ENCODE data around the gene DFFB. TPM values are rescaled to one million over a fixed set of nuclear protein-coding genes. Genes with fewer than 3 reads are reported as not detected.
"Not testable (repeated sequence)": the region's sequence is repeated elsewhere in the genome, so short reads cannot be mapped to it uniquely, and the experiment has no call there.

Gene DFFB
- total RNA-seq = 10 to 100 TPM; 11.1 to 13.4 (median 13.0) TPM

GRCh38 chr1:3856923-3857790 lies at the start of gene DFFB, which contains the start of gene CEP104:
DFFB (plus strand) TSS chr1:3857476; CDS start chr1:3857604, 128 bp downstream.
CEP104 (minus strand) TSS chr1:3857211; CDS start chr1:3852407, 4,804 bp downstream.
- H3K27me3 Mint-ChIP-seq (ENCODE audit: low read depth) = no peaks in the 10 kb centered on the region
- H3K4me1 Mint-ChIP-seq (ENCODE audit: low read depth) = peaks cover 31% of the 10 kb centered on the region
- H3K36me3 Mint-ChIP-seq (ENCODE audit: insufficient read depth) = no peaks in the 10 kb centered on the region
- ATAC-seq = peak; percentile 97
- peak within 1 kb of the TSS; percentile 96 for H3K4me3 Mint-ChIP-seq
- no peaks in the 10 kb centered on the region for H3K9me3 Mint-ChIP-seq
- peak; percentile 95 for DNase-seq

- H3K27me3 Mint-ChIP-seq (ENCODE audit: low read depth) = peaks cover 22% of the 10 kb centered on the region
- no peaks in the 10 kb centered on the region for H3K36me3 Mint-ChIP-seq (ENCODE audit: insufficient read depth)
- H3K4me1 Mint-ChIP-seq (ENCODE audit: low read depth) = no peaks in the 10 kb centered on the region
- no peaks in the 10 kb centered on the region for H3K9me3 Mint-ChIP-seq
- ATAC-seq = no peak
- DNase-seq = no peak
- H3K4me3 Mint-ChIP-seq = no peak overlapping the region
These were observed 49.5 kb upstream of the DFFB start for GRCh38 chr1:3807769-3808168.

GRCh38 chr1:3809680-3810079 lies 47.6 kb upstream of the DFFB start:
- ATAC-seq (no peak), DNase-seq (no peak)
- H3K4me3 Mint-ChIP-seq = no peak overlapping the region
- peaks cover 5% of the 10 kb centered on the region for H3K27me3 Mint-ChIP-seq (ENCODE audit: low read depth)
- H3K4me1 Mint-ChIP-seq (ENCODE audit: low read depth) = no peaks in the 10 kb centered on the region
- peaks cover 5% of the 10 kb centered on the region for H3K36me3 Mint-ChIP-seq (ENCODE audit: insufficient read depth)
- H3K9me3 Mint-ChIP-seq = no peaks in the 10 kb centered on the region

- not testable (repeated sequence) for DNase-seq; H3K27me3 Mint-ChIP-seq (ENCODE audit: low read depth); ATAC-seq; H3K4me3 Mint-ChIP-seq; H3K4me1 Mint-ChIP-seq (ENCODE audit: low read depth); H3K9me3 Mint-ChIP-seq; H3K36me3 Mint-ChIP-seq (ENCODE audit: insufficient read depth)
These were observed 47.0 kb upstream of the DFFB start for GRCh38 chr1:3810149-3810761.

GRCh38 chr1:3811595-3811911 lies 45.7 kb upstream of the DFFB start:
- H3K4me3 Mint-ChIP-seq = no peak overlapping the region
- H3K4me1 Mint-ChIP-seq (ENCODE audit: low read depth) = no peaks in the 10 kb centered on the region
- H3K36me3 Mint-ChIP-seq (ENCODE audit: insufficient read depth) = peaks cover 9% of the 10 kb centered on the region
- DNase-seq (no peak), ATAC-seq (no peak)
- H3K9me3 Mint-ChIP-seq = no peaks in the 10 kb centered on the region
- H3K27me3 Mint-ChIP-seq (ENCODE audit: low read depth) = peaks cover 5% of the 10 kb centered on the region

GRCh38 chr1:3814065-3814464 lies 43.2 kb upstream of the DFFB start:
- ATAC-seq (no peak), DNase-seq (no peak)
- Mint-ChIP-seq H3K27me3 (ENCODE audit: low read depth) (peaks cover 2% of the 10 kb centered on the region), H3K9me3 (no peaks in the 10 kb centered on the region), H3K4me3 (no peak overlapping the region), H3K36me3 (ENCODE audit: insufficient read depth) (peaks cover 12% of the 10 kb centered on the region), H3K4me1 (ENCODE audit: low read depth) (no peaks in the 10 kb centered on the region)

- Mint-ChIP-seq H3K27me3 (ENCODE audit: low read depth) (peaks cover 2% of the 10 kb centered on the region), H3K9me3 (no peaks in the 10 kb centered on the region), H3K36me3 (ENCODE audit: insufficient read depth) (peaks cover 19% of the 10 kb centered on the region), H3K4me1 (ENCODE audit: low read depth) (no peaks in the 10 kb centered on the region), H3K4me3 (no peak overlapping the region)
- ATAC-seq (no peak), DNase-seq (no peak)
These were observed 42.3 kb upstream of the DFFB start for GRCh38 chr1:3814771-3815561.

- Mint-ChIP-seq H3K9me3 (no peaks in the 10 kb centered on the region), H3K36me3 (ENCODE audit: insufficient read depth) (peaks cover 27% of the 10 kb centered on the region), H3K4me3 (no peak overlapping the region), H3K27me3 (ENCODE audit: low read depth) (no peaks in the 10 kb centered on the region), H3K4me1 (ENCODE audit: low read depth) (no peaks in the 10 kb centered on the region)
- no peak for DNase-seq
- ATAC-seq = no peak
These were observed 40.7 kb upstream of the DFFB start for GRCh38 chr1:3816331-3817137.

- H3K36me3 Mint-ChIP-seq (ENCODE audit: insufficient read depth) = peaks cover 33% of the 10 kb centered on the region
These were observed 40.0 kb upstream of the DFFB start for GRCh38 chr1:3817138-3817740.

GRCh38 chr1:3817821-3818597 lies 39.3 kb upstream of the DFFB start:
- Mint-ChIP-seq H3K36me3 (ENCODE audit: insufficient read depth) (peaks cover 33% of the 10 kb centered on the region), H3K4me3 (no peak overlapping the region), H3K27me3 (ENCODE audit: low read depth) (no peaks in the 10 kb centered on the region), H3K4me1 (ENCODE audit: low read depth) (no peaks in the 10 kb centered on the region), H3K9me3 (no peaks in the 10 kb centered on the region)
- DNase-seq = no peak
- ATAC-seq = no peak

More at GRCh38 chr1:3817138-3817740, 40.0 kb upstream of the DFFB start:
- H3K4me3 Mint-ChIP-seq = no peak overlapping the region
- H3K27me3 Mint-ChIP-seq (ENCODE audit: low read depth) = no peaks in the 10 kb centered on the region
- ATAC-seq (no peak), DNase-seq (no peak)
- no peaks in the 10 kb centered on the region for H3K9me3 Mint-ChIP-seq
- no peaks in the 10 kb centered on the region for H3K4me1 Mint-ChIP-seq (ENCODE audit: low read depth)

GRCh38 chr1:3819771-3820200 lies 37.5 kb upstream of the DFFB start:
- ATAC-seq (no peak), DNase-seq (no peak)
- no peak overlapping the region for H3K4me3 Mint-ChIP-seq
- no peaks in the 10 kb centered on the region for H3K27me3 Mint-ChIP-seq (ENCODE audit: low read depth)
- no peaks in the 10 kb centered on the region for H3K9me3 Mint-ChIP-seq
- H3K36me3 Mint-ChIP-seq (ENCODE audit: insufficient read depth) = peaks cover 37% of the 10 kb centered on the region
- no peaks in the 10 kb centered on the region for H3K4me1 Mint-ChIP-seq (ENCODE audit: low read depth)

GRCh38 chr1:3820316-3820715 lies 37.0 kb upstream of the DFFB start:
- Mint-ChIP-seq H3K27me3 (ENCODE audit: low read depth) (no peaks in the 10 kb centered on the region), H3K4me3 (no peak overlapping the region), H3K9me3 (no peaks in the 10 kb centered on the region), H3K4me1 (ENCODE audit: low read depth) (no peaks in the 10 kb centered on the region), H3K36me3 (ENCODE audit: insufficient read depth) (peaks cover 35% of the 10 kb centered on the region)
- DNase-seq (no peak), ATAC-seq (no peak)

GRCh38 chr1:3821004-3821403 lies 36.3 kb upstream of the DFFB start:
- peaks cover 35% of the 10 kb centered on the region for H3K36me3 Mint-ChIP-seq (ENCODE audit: insufficient read depth)
- ATAC-seq (no peak), DNase-seq (no peak)
- no peaks in the 10 kb centered on the region for H3K9me3 Mint-ChIP-seq
- H3K4me1 Mint-ChIP-seq (ENCODE audit: low read depth) = no peaks in the 10 kb centered on the region
- no peaks in the 10 kb centered on the region for H3K27me3 Mint-ChIP-seq (ENCODE audit: low read depth)
- no peak overlapping the region for H3K4me3 Mint-ChIP-seq
